GM12878 (cell line): ENCODE measurements around the gene BRWD1. TPM values are rescaled to one million over a fixed set of nuclear protein-coding genes. Genes with fewer than 3 reads are reported as not detected.

ENCODE experiments used
- ATAC-seq: fragments of 200-7000 bp; cut with Tn5 transposase; 3 replicates; pipeline ENCODE4 v1.9.1; 2020; ENCODE audit warnings: mild to moderate bottlenecking, moderate library complexity
- BruUV-seq: library from RNA; stranded (reverse); fragments of 400-500 nt; replicated peaks from 2 replicates; lab custom pipeline; 2021; lab: Mats Ljungman, UMichigan
- CTCF ChIA-PET: fragments of 300-600 bp; sonication (Branson Sonifier 250); formaldehyde crosslinking; extraction: SDS; loops from one replicate; lab custom pipeline; 2021; ENCODE audit warnings: inconsistent platforms; lab: Yijun Ruan, JAX
- POLR2A ChIA-PET: fragments of 350-600 bp; formaldehyde crosslinking; extraction: SDS; loops from one replicate; lab custom pipeline; 2021; ENCODE audit warnings: inconsistent platforms; lab: Charles Lee
- RAD21 ChIA-PET: fragments of 300-600 bp; sonication (Branson Sonifier 250); formaldehyde crosslinking; loops from one replicate; lab custom pipeline; 2023; ENCODE audit warnings: antibody characterized with exemption; ENCODE audit not compliant: unreplicated experiment; lab: Charles Lee
- SMC1A ChIA-PET: fragments of 300-600 bp; sonication (Branson Sonifier 250); formaldehyde crosslinking; loops from one replicate; lab custom pipeline; 2023; ENCODE audit not compliant: unreplicated experiment, uncharacterized antibody; lab: Charles Lee
- DNase-seq: peaks from one replicate; pipeline ENCODE4 v3.0.0-alpha.2; 2011; ENCODE audit warnings: low read depth, low spot score
- FAIRE-seq: peaks from 3 replicates; lab custom pipeline; 2011; peaks lifted over from hg19 to GRCh38; lab: Jason Lieb, UNC
- H2AFZ ChIP-seq: 2 replicates; pipeline ENCODE4 v1.6.0; 2011; ENCODE audit warnings: low read depth, low read length, control low read depth; ENCODE audit not compliant: control insufficient read depth
- H3K27ac ChIP-seq: 2 replicates; pipeline ENCODE4 v1.5.1; 2011; ENCODE audit warnings: control low read depth; ENCODE audit not compliant: control insufficient read depth, insufficient read depth
- H3K27me3 ChIP-seq, 2 experiments: replicated peaks in 1 of 2; 2 replicates each; pipeline versions ENCODE4 v1.6.0 to v1.6.1; 2011; ENCODE audit warnings: low read length in 1 of 2; ENCODE audit not compliant: control insufficient read depth in 2 of 2, insufficient read depth in 2 of 2
- H3K36me3 ChIP-seq, 2 experiments: 2 replicates each; pipeline ENCODE4 v1.5.1; 2011; ENCODE audit warnings: low read length in 1 of 2; ENCODE audit not compliant: control insufficient read depth in 2 of 2, insufficient read depth in 2 of 2
- H3K4me1 ChIP-seq: 2 replicates; pipeline ENCODE4 v1.6.1; 2011; ENCODE audit warnings: mild to moderate bottlenecking, low read length, moderate library complexity, mixed read lengths; ENCODE audit not compliant: control insufficient read depth, insufficient read depth
- H3K4me2 ChIP-seq: 2 replicates; pipeline ENCODE4 v1.6.0; 2011; ENCODE audit warnings: control low read depth; ENCODE audit not compliant: control insufficient read depth, insufficient read depth
- H3K4me3 ChIP-seq: fragments of 200-600 bp; sonication (generic); 2 replicates; pipeline ENCODE4 v1.5.1; 2016
- H3K79me2 ChIP-seq: 2 replicates; pipeline ENCODE4 v1.6.0; 2011; ENCODE audit warnings: low read length; ENCODE audit not compliant: control insufficient read depth, insufficient read depth
- H3K9ac ChIP-seq: 2 replicates; pipeline ENCODE4 v1.8.0; 2011; ENCODE audit warnings: low read length, control low read depth, mixed read lengths; ENCODE audit not compliant: control insufficient read depth, insufficient read depth
- H3K9me3 ChIP-seq: replicated peaks from 3 replicates; pipeline ENCODE4 v1.5.1; 2011; ENCODE audit warnings: mild to moderate bottlenecking, low read length; ENCODE audit not compliant: control insufficient read depth, insufficient read depth
- H4K20me1 ChIP-seq: 2 replicates; pipeline ENCODE4 v1.6.0; 2011; ENCODE audit not compliant: control insufficient read depth, insufficient read depth
- CEBPB ChIP-seq, 2 experiments: fragments of 150-350 bp in 1 of 2; IDR thresholded peaks; 2 replicates each; pipeline ENCODE4 v1.6.1; 2012 to 2014; ENCODE audit warnings: low read depth in 2 of 2, low read length in 2 of 2, borderline replicate concordance in 1 of 2, inconsistent platforms in 1 of 2
- CREM ChIP-seq: IDR thresholded peaks from 2 replicates; pipeline ENCODE4 v1.6.1; 2014; ENCODE audit warnings: antibody characterized with exemption, low read depth
- EP300 ChIP-seq, 2 experiments: fragments of 150-350 bp in 1 of 2; IDR thresholded peaks; 2 replicates each; pipeline ENCODE4 v1.6.1; 2011 to 2012; ENCODE audit warnings: low read depth in 2 of 2, low read length in 2 of 2, borderline replicate concordance in 1 of 2, improper control_type of control experiment in 1 of 2, inconsistent platforms in 1 of 2; ENCODE audit not compliant: control insufficient read depth in 1 of 2
- ESRRA ChIP-seq: IDR thresholded peaks from 2 replicates; pipeline ENCODE4 v1.6.1; 2012; ENCODE audit warnings: mild to moderate bottlenecking, low read length, improper control_type of control experiment
- ETV6 ChIP-seq, 2 experiments: fragments of 450-650 bp in 1 of 2; IDR thresholded peaks in 1 of 2; conservative IDR thresholded peaks in 1 of 2; 2 replicates each; pipeline ENCODE4 v1.6.1; 2014; ENCODE audit warnings: antibody characterized with exemption in 1 of 2, borderline replicate concordance in 1 of 2, low read depth in 1 of 2, mild to moderate bottlenecking in 1 of 2, moderate library complexity in 1 of 2
- JUNB ChIP-seq: IDR thresholded peaks from 2 replicates; pipeline ENCODE4 v1.6.1; 2016; ENCODE audit warnings: antibody characterized with exemption, mild to moderate bottlenecking
- MTA2 ChIP-seq: fragments of 450-650 bp; IDR thresholded peaks from 2 replicates; pipeline ENCODE4 v1.6.1; 2016; ENCODE audit warnings: low read depth, mild to moderate bottlenecking, moderate library complexity
- NFXL1 ChIP-seq: fragments of 450-650 bp; IDR thresholded peaks from 2 replicates; pipeline ENCODE4 v1.6.1; 2017; ENCODE audit warnings: antibody characterized with exemption, mild to moderate bottlenecking, borderline replicate concordance
- RELB ChIP-seq: fragments of 450-650 bp; IDR thresholded peaks from 2 replicates; pipeline ENCODE4 v1.6.1; 2017; ENCODE audit warnings: low read depth, mild to moderate bottlenecking, moderate library complexity
- STAT1 ChIP-seq: fragments of 450-650 bp; conservative IDR thresholded peaks from 2 replicates; pipeline ENCODE4 v1.6.1; 2014; ENCODE audit warnings: antibody characterized with exemption, mild to moderate bottlenecking
- ZSCAN29 ChIP-seq: fragments of 450-650 bp; IDR thresholded peaks from 2 replicates; pipeline ENCODE4 v1.6.1; 2017; ENCODE audit warnings: mild to moderate bottlenecking, moderate library complexity
- WGBS: methylation state at CpG from one replicate; pipeline ENCODE4 v1.1.6; 2016; ENCODE audit warnings: low lambda C conversion rate; ENCODE audit not compliant: insufficient replicate concordance, insufficient coverage; ENCODE audit errors: missing lambda C conversion rate; 5-methylcytosine and 5-hydroxymethylcytosine counted together
- in situ Hi-C: fragments of 300-500 bp; cut with MboI; formaldehyde crosslinking; loops from 9 replicates; pipeline ENCODE4 v1.14.3; 2018; ENCODE audit warnings: mixed read lengths
- intact Hi-C: fragments of 100-400 bp; cut with micrococcal nuclease; formaldehyde crosslinking; loops from one replicate; pipeline ENCODE4 v1.14.2; 2022; ENCODE audit not compliant: unreplicated experiment
- polyA plus RNA-seq, 11 experiments: library from polyadenylated mRNA; depleted of rRNA in 4 of 11; unstranded in 6 of 11; stranded (reverse) in 5 of 11; fragments of >200 nt; fragmentation: Nextera tagmentation in 4 of 11; fragmentation: Illumina TruSeq in 1 of 11; extraction: Ambion mirVana in 4 of 11; extraction: Trizol in 1 of 11; gene quantifications; 1 replicate in 1 of 11; 2 replicates in 10 of 11; pipeline versions ENCODE4 v1.2.1 to v1.2.3, GENCODE V29; 2011 to 2016; ENCODE audit warnings: inconsistent platforms in 2 of 11, missing spikeins in 2 of 11, low read depth in 1 of 11
- total RNA-seq, 4 experiments: library from RNA; depleted of rRNA in 3 of 4; stranded (reverse); fragments of >200 nt in 3 of 4; fragmentation: Illumina TruSeq in 1 of 4; extraction: Trizol in 1 of 4; gene quantifications; 2 replicates each; pipeline versions ENCODE4 v1.2.1 to v1.2.3, GENCODE V29; 2013 to 2021

The BRWD1 gene
- total and polyA plus RNA-seq, 10 of the 15 experiments (the other 5 are each of a cell fraction or from before 2014, with no cell fraction given): 3.1 to 19.0 (median 13.5) TPM

- intact Hi-C loops: no loop called here
- RAD21 ChIA-PET: no interaction called here
- in situ Hi-C loops: no loop called here
- Histone ChIP-seq H2AFZ (no peak overlapping the region), H3K9ac (no peak overlapping the region), H3K27ac (no peak overlapping the region), H3K4me2 (no peak overlapping the region), H4K20me1 (no peaks in the 10 kb centered on the region), H3K27me3 (no peaks in the 10 kb centered on the region), H3K9me3 (no peaks in the 10 kb centered on the region), H3K79me2 (no peaks in the 10 kb centered on the region), H3K4me1 (no peaks in the 10 kb centered on the region), H3K36me3 (peaks cover 0 to 7% of the 10 kb centered on the region in 2 experiments; a peak in 2 of 4 replicates), H3K4me3 (no peak overlapping the region)
- SMC1A ChIA-PET: no interaction called here
- POLR2A ChIA-PET: no interaction called here
- FAIRE-seq (no peak), ATAC-seq (no peak), DNase-seq (no peak)
- CTCF ChIA-PET: no interaction called here
- BruUV-seq: no TSS peak
- WGBS: 80% methylated on average over 2 of the region's 2 CpGs
- TF ChIP-seq STAT1: no peak
- TF ChIP-seq EP300 (IDR thresholded peaks at IDR 0.05; ENCODE audit: borderline replicate concordance in 1 of 2, control insufficient read depth in 1 of 2, low read depth in 2 of 2, low read length in 2 of 2): no peak
- no peak for TF ChIP-seq CREM
- TF ChIP-seq JUNB: no peak
- no peak for TF ChIP-seq ESRRA
- no peak for TF ChIP-seq CEBPB (IDR thresholded peaks at IDR 0.05; ENCODE audit: borderline replicate concordance in 1 of 2, low read depth in 2 of 2, low read length in 2 of 2)
- TF ChIP-seq ZSCAN29: no peak
- no peak for TF ChIP-seq NFXL1
- TF ChIP-seq ETV6 (conservative IDR thresholded peaks at IDR 0.05 in 1 of 2, IDR thresholded peaks at IDR 0.05 in 1 of 2; ENCODE audit: borderline replicate concordance in 1 of 2, low read depth in 1 of 2): no peak
- no peak for TF ChIP-seq RELB
- TF ChIP-seq MTA2: no peak
Observed at GRCh38 chr21:39216290-39216689, 97.1 kb downstream of the BRWD1 start.
